Spleen (tissue), 11 donors: ENCODE results near the gene TSPAN12. TPM values are rescaled to one million over a fixed set of nuclear protein-coding genes. Genes with fewer than 3 reads are reported as not detected.

Source experiments
- DNase-seq: peaks from one replicate; pipeline ENCODE4 v3.0.0-alpha.2; 2020
- H3K27ac ChIP-seq, 8 donors: fragments of 200-600 bp; sonication (generic) in 7 of 8; 1 replicate in 4 of 8; 2 replicates in 4 of 8; pipeline versions ENCODE4 v1.5.0 to v1.8.0; 2016 to 2021; ENCODE audit warnings: inconsistent platforms in 4 of 8, mild to moderate bottlenecking in 4 of 8, moderate library complexity in 1 of 8
- H3K27me3 ChIP-seq, 7 donors: fragments of 200-600 bp; sonication (generic) in 6 of 7; replicated peaks in 1 of 7; 1 replicate in 4 of 7; 2 replicates in 3 of 7; pipeline versions ENCODE4 v1.5.0 to v1.8.0; 2016 to 2021; ENCODE audit warnings: inconsistent platforms in 3 of 7, mild to moderate bottlenecking in 1 of 7
- H3K36me3 ChIP-seq, 6 donors: fragments of 200-600 bp; sonication (generic) in 5 of 6; 1 replicate in 4 of 6; 2 replicates in 2 of 6; pipeline versions ENCODE4 v1.5.0 to v1.8.0; 2016 to 2021; ENCODE audit warnings: inconsistent platforms in 2 of 6
- H3K4me1 ChIP-seq, 6 donors: fragments of 200-600 bp; sonication (generic) in 5 of 6; 1 replicate in 3 of 6; 2 replicates in 3 of 6; pipeline versions ENCODE4 v1.5.0 to v1.8.0; 2016 to 2021; ENCODE audit warnings: inconsistent platforms in 3 of 6
- H3K4me3 ChIP-seq, 8 donors: fragments of 200-600 bp; sonication (generic) in 7 of 8; 1 replicate in 4 of 8; 2 replicates in 4 of 8; pipeline versions ENCODE4 v1.5.0 to v1.8.0; 2016 to 2021; ENCODE audit warnings: inconsistent platforms in 4 of 8, mild to moderate bottlenecking in 4 of 8, moderate library complexity in 2 of 8
- H3K9me3 ChIP-seq, 8 donors: fragments of 200-600 bp; sonication (generic) in 7 of 8; 1 replicate in 4 of 8; 2 replicates in 4 of 8; pipeline versions ENCODE4 v1.5.0 to v1.8.0; 2016 to 2021; ENCODE audit warnings: inconsistent platforms in 4 of 8
- POLR2A ChIP-seq, 3 donors: fragments of 450-650 bp; IDR thresholded peaks; one replicate each; pipeline ENCODE4 v1.5.1; 2017; ENCODE audit warnings: antibody characterized with exemption in 3 of 3, mild to moderate bottlenecking in 1 of 3
- POLR2AphosphoS5 ChIP-seq, 3 donors: sonication (generic); formaldehyde crosslinking; IDR thresholded peaks; one replicate each; pipeline ENCODE4 v1.5.1; 2017; ENCODE audit warnings: antibody characterized with exemption in 3 of 3
- WGBS, 5 donors: extraction: QIAGEN DNeasy Blood & Tissue Kit in 3 of 5; methylation state at CpG; one replicate each; pipeline versions ENCODE4 v1.1.5 to v1.1.7; 2013 to 2018; 5-methylcytosine and 5-hydroxymethylcytosine counted together
- intact Hi-C: fragments of 100-400 bp; cut with DNase I; formaldehyde crosslinking; loops from one replicate; pipeline ENCODE4 v1.15.0; 2023; ENCODE audit warnings: low total_unique reads
- polyA plus RNA-seq, 3 donors: library from polyadenylated mRNA; stranded (reverse); fragments of 200-250 nt; gene quantifications; one replicate each; pipeline ENCODE4 v1.2.1, GENCODE V29; 2013
- total RNA-seq, 7 donors: library from RNA; depleted of rRNA in 3 of 7; stranded (reverse); fragments of >200 nt in 3 of 7; fragmentation: NEBNext Ultra II Directional in 4 of 7; extraction: Animal tissue kit (Norgen Biotek cat#: 25700) in 4 of 7; gene quantifications; one replicate each; pipeline versions ENCODE4 v1.1.0 to v1.2.1, GENCODE V29; 2016 to 2021
- TF ChIP-seq, protein P1 (sequence below), 11 experiments: fragments of 200-600 bp in 7 of 11; fragments of 450-650 bp in 4 of 11; sonication (generic) in 4 of 11; IDR thresholded peaks in 8 of 11; conservative IDR thresholded peaks in 3 of 11; 1 replicate in 7 of 11; 2 replicates in 4 of 11; pipeline versions ENCODE4 v1.4.0 to v1.8.0; 2016 to 2021; ENCODE audit warnings: antibody characterized with exemption in 11 of 11, inconsistent platforms in 4 of 11, mild to moderate bottlenecking in 1 of 11
- donor health status: healthy with polysubstance abuse.
- donor health status: DM: no; HTN: no; CAD: no; lungs with moderate emphysema.
- donor health status: DM: no; HTN: no; CAD: no.
- donor health status: Bipolar disorder and iron deficiency.
- donor health status: healthy.
- donor health status: DM: no; HTN: no; CAD: no.
- donor health status: DM: yes; HTN: yes; CAD: no.

TSPAN12 gene
- total and polyA plus RNA-seq, 10 donors = 4.7 to 61.2 (median 41.4) TPM

DNA sequence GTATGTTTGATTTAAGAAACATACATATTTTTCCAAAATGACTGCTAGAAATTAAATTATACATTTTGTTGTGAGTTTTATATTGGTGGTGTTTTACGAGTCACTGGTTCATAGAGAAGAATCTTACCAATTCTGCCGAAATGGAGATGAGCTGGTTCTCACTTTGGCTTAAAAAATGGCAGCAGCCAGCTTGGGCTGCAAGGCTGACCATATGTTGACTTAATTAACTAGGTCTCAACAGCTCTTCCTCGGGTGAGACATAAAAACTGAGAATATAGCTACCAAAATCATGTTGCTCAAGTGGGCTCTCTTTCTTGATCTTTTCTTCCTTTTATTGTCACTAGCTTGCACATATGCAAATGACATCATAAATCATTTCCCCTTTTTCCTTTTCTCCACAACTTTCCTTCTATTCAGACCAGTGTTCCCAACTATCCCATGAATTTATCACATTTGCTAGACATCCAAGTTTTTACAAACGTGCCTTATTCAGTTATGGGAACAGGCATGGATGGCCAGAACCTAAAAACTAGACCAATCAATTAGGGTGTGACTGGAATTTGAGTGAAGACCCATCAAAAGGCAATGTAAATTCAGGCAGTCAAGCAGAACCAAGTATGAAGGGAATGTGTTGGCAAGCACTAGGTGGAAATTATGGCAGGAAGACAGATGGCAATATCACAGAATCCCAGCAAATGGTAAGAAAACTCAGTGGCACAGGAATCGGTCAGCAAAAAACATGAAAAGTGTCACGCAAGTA is 6.4 kb upstream of the TSPAN12 start:
- H3K36me3 ChIP-seq = no peaks in the 10 kb centered on the region
- intact Hi-C loops = no loop called here
- WGBS, 5 donors = 81 to 85% (median 84%) methylated on average over 6 of the region's 6 CpGs

GRCh38 chr7:120862987-120863590 is 5.1 kb upstream of the TSPAN12 start:
- no peak for DNase-seq
- 56 to 81% (median 69%) methylated on average over 3 of the region's 3 CpGs for WGBS, 5 donors
- intact Hi-C loops = no loop called here
- TF ChIP-seq POLR2A (IDR thresholded peaks at IDR 0.05) (no peak), POLR2AphosphoS5 (IDR thresholded peaks at IDR 0.05) (no peak)
- TF ChIP-seq, protein P1, sequence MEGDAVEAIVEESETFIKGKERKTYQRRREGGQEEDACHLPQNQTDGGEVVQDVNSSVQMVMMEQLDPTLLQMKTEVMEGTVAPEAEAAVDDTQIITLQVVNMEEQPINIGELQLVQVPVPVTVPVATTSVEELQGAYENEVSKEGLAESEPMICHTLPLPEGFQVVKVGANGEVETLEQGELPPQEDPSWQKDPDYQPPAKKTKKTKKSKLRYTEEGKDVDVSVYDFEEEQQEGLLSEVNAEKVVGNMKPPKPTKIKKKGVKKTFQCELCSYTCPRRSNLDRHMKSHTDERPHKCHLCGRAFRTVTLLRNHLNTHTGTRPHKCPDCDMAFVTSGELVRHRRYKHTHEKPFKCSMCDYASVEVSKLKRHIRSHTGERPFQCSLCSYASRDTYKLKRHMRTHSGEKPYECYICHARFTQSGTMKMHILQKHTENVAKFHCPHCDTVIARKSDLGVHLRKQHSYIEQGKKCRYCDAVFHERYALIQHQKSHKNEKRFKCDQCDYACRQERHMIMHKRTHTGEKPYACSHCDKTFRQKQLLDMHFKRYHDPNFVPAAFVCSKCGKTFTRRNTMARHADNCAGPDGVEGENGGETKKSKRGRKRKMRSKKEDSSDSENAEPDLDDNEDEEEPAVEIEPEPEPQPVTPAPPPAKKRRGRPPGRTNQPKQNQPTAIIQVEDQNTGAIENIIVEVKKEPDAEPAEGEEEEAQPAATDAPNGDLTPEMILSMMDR (IDR thresholded peaks at IDR 0.05 in 8 of 11, conservative IDR thresholded peaks at IDR 0.05 in 3 of 11) = no peak
- Histone ChIP-seq H3K36me3 (no peaks in the 10 kb centered on the region), H3K9me3 (no peaks in the 10 kb centered on the region), H3K27me3 (peaks cover 0 to 36% (median 3%) of the 10 kb centered on the region in 7 donors), H3K4me3 (no peak overlapping the region), H3K27ac (no peak overlapping the region), H3K4me1 (peaks cover 0 to 7% (median 1%) of the 10 kb centered on the region in 6 donors)

More for the DNA sequence above, 6.4 kb upstream of the TSPAN12 start:
- H3K9me3 ChIP-seq = no peaks in the 10 kb centered on the region
- peaks cover 0 to 24% (median 0%) of the 10 kb centered on the region in 7 donors for H3K27me3 ChIP-seq
- no peak for DNase-seq
- no peak overlapping the region for H3K27ac ChIP-seq
- H3K4me1 ChIP-seq = no peaks in the 10 kb centered on the region
- no peak overlapping the region for H3K4me3 ChIP-seq
- TF ChIP-seq POLR2A (IDR thresholded peaks at IDR 0.05) (no peak), POLR2AphosphoS5 (IDR thresholded peaks at IDR 0.05) (no peak)
- TF ChIP-seq, protein P1 (IDR thresholded peaks at IDR 0.05 in 8 of 11, conservative IDR thresholded peaks at IDR 0.05 in 3 of 11) = no peak

DNA sequence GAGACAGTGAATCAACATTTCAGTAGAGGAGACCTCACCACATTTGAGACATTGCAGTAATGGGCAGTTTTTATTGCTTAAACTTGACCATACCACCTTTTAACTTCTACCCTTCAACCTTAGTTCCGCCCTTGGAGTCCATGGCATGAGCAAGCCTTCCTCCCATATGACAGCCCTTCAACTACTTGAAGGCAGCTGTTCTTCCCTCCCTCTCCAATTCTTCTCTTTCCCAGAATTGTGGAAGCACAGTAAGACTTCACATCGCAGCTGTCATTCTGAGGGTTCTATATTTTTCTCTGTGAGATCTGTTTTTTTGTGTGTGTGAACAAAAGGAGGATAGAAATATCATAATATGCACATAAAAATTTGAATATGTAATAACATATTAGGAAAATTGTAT is 2.2 kb upstream of the TSPAN12 start:
- no peak overlapping the region for H3K4me3 ChIP-seq

More for the DNA sequence above, 2.2 kb upstream of the TSPAN12 start:
- TF ChIP-seq POLR2A (IDR thresholded peaks at IDR 0.05) (no peak), POLR2AphosphoS5 (IDR thresholded peaks at IDR 0.05) (no peak)
- TF ChIP-seq, protein P1 (IDR thresholded peaks at IDR 0.05 in 8 of 11, conservative IDR thresholded peaks at IDR 0.05 in 3 of 11) = no peak
- Histone ChIP-seq H3K36me3 (no peaks in the 10 kb centered on the region), H3K4me1 (peaks cover 0 to 30% (median 16%) of the 10 kb centered on the region in 6 donors), H3K9me3 (no peaks in the 10 kb centered on the region), H3K27me3 (peaks cover 0 to 65% (median 17%) of the 10 kb centered on the region in 7 donors), H3K27ac (no peak overlapping the region)
- no peak for DNase-seq
- 92 to 97% (median 94%) methylated on average over 2 of the region's 2 CpGs for WGBS, 5 donors
- intact Hi-C loops = no loop called here
